NCI-H2196 treated with DMSO at 0.1 percent for 48 hours (cell line): ENCODE data around the gene GOLT1A.
"Not testable (repeated sequence)": the region's sequence is repeated elsewhere in the genome, so short reads cannot be mapped to it uniquely, and the experiment has no call there.

Source experiments
- DNase-seq: peaks from one replicate; lab custom pipeline; 2025; ENCODE audit not compliant: unreplicated experiment; lab: John Stamatoyannopoulos, UW

GOLT1A gene

DNA sequence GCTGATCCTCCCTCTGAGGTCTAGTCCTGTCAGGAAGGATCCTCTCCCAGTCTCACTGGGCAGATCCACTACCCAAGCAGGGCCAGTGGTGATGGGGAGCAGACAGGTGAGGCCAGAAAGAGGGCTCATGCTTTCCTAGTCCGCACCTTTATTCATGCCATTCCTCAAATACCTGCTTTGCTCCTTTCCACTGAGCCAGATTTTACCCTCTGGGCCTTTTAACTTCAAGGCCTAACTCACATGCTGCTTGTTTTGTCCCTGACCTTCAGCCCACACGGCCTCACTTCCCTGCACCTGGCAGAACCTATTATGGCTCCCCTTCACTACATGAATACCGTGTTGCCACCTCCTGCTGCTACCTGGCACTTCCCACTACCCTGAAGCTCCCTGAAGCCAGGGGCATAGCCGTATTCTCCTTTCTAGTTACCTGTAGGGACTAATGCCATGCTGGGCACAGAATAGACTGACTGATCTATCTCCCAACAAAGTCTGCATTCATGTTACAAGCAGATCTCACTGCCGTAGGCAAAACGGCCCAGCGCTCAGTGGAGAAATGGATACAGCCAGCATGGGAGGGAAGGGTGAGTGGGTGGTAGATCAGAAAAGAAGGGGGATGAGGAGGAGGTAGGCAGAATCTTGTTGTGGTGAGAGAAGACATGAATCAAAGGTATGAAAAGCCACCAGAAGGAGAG lies 36.1 kb upstream of the GOLT1A start:
- DNase-seq: no peak

DNA sequence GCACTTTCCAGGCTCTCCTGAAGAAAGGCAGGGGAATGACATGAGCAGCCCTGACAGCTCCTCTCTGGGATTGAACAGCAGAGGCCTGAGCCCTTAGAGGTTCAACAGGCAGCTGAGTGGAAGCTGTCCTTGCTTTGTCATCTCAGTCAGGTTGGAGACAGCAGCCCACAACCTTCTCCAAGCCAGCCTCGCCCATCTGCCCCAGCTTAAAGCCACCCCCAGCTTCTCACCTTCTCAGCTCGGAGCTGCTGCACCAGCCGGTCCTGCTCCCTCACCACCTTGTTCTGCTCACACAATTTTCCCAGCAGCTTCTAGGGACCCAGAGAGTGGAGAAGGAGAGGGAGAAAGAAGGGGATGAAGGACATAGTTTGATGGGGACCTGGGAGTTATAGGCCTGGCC lies 35.2 kb upstream of the GOLT1A start:
- no peak for DNase-seq

DNA sequence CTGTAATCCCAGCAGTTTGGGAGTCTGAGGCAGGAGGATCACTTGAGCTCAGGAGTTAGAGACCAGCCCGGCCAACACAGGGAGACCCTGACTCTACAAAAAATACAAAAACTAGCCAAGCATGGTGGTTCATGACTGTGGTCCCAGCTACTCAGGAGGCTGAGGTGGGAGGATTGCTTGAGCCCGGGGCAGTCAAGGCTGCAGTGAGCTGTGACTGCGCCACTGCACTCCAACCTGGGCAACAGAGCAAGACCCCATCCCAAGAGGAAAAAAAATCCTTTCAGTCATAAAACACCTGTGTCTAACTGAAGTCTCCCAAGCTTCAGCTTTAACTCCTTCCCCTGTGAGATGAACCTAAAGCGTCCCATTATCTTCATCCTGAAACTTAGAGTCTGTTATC lies 33.1 kb upstream of the GOLT1A start:
- no peak for DNase-seq

DNA sequence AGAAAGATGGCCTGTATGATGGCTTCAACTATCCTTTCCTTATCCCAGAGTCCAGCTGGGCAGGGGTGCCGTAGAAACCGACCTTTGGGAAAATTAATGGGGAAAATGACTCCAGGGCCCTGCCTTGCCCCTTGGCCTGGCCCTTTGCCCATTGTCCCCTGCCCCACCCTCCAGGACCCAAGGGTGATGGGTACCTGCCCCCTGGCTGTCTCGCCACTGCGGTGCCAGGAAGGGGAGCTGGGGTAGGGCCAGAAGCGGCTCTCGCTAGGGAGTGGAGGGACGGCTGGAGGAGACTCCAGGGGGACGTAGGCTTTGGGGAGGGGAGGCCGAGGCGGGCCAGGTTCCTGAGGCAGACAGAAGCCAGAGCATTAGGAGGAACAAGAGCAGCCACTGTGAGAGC lies 29.1 kb upstream of the GOLT1A start:
- no peak for DNase-seq

DNA sequence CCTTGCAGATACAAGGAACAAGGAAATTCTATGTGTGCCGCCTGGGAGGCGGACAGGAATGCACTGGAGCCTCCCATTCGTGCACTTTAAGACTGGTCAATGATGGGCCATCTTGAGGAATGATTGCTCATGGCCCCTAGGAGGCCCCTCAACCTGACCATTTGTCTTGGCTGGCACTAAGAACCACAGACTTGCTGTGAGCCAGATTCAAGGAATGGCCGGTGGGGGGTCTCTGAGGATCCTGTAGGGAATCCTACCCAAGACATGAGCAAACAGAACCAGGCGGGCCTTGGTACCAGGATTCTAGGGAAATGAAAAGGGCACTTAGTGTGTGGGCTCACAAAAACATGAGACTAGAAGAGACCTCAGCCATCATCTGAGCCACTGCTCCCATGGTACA lies 28.1 kb upstream of the GOLT1A start:
- DNase-seq: no peak

DNA sequence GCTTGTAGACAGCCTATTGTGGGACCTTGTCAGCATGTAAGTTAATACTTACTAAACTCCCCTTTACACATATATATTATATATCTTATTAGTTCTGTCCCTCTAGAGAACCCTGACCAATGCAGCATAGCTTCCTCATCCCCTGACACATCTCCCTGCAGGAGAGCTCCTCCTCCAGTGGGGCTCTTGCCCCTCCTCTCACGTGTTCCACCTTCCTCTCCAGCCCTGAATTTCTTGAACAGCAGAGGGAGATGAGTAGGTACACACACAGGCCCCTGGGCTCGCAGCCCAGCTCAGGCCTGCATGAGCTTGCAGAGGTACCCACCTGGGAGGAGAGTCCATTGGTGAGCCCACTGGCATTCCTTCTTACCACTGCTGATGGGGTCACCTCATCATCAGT lies 27.3 kb upstream of the GOLT1A start:
- no peak for DNase-seq

DNA sequence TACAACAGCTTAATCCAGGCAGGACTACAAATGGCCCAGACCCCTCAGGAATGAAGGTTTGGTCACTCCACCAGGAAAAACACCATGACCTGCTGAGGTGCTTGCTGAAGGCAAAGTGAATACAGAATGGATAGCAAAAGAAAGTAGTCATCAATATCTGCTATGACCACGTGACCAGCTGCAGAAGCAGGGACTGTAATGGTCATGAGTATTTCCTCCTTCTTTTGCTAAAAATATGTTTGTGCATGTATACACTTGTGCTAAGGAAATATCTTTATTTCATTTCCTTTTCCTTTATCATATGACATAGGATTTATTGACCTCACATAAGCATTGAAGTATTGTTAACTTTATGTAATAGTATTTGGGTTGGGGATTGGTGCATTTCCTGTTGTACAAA lies 26.4 kb upstream of the GOLT1A start:
- no peak for DNase-seq

DNA sequence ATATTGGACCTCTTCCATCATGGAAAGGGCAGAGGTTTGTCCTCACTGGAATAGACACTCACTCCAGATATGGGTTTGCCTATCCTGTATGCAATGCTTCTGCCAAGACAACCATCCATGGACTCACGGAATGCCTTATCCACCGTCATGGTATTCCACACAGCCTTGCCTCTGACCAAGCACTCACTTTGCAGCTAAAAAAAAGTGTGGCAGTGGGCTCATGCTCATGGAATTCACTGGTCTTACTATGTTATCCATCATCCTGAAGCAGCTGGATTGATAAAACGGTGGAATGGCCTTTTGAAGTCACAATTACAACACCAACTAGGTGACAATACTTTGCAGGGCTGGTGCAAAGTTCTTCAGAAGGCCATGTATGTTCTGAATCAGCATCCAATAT lies 25.6 kb upstream of the GOLT1A start:
- not testable (repeated sequence) for DNase-seq

DNA sequence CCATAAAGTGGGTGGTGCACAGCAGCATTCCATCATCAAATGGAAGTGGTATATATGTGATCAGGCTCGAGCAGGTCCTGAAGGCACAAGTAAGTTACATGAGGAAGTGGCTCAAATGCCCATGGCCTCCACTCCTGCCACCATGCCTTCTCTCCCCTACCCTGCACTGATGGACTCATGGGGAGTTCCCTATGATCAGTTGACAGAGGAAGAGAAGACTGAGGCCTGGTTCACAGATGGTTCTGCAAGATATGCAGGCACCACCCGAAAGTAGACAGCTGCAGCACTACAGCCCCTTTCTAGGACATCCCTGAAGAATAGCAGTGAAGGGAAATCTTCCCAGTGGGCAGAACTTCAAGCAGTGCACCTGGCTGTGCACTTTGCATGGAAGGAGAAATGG lies 24.7 kb upstream of the GOLT1A start:
- not testable (repeated sequence) for DNase-seq

DNA sequence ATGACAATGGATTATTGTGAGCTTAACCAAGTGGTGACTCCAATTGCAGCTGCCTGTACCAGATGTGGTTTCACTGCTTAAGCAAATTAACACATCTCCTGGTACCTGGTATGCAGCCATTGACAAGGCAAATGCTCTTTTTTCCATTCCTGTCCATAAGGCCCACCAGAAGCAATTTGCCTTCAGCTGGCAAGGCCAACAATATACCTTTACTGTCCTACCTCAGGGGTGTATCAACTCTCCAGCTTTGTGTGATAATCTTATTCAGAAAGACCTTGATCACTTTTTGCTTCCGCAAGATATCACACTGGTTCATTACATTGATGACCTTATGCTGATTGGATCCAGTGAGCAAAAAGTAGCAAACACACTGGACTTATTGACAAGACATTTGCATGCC lies 23.7 kb upstream of the GOLT1A start:
- not testable (repeated sequence) for DNase-seq

DNA sequence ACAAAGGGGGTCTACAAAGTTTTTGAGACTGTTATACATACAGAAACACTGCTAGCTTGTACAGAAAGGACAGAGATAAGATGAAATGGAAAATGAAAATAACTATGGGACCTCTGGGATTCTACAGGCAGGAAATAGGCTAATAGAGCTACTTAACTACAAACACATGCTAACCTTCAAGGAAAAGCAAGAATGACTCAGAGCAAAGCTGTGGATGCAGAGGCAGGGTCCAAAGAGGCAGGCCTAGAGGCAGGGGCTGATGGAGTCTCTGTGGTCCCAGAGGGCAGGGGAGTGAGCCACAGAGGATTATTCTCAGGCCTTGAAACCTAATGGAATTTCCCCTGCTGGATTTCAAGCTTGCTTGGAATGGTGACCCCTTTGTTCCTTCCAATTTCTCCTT lies 18.7 kb upstream of the GOLT1A start:
- DNase-seq: no peak

DNA sequence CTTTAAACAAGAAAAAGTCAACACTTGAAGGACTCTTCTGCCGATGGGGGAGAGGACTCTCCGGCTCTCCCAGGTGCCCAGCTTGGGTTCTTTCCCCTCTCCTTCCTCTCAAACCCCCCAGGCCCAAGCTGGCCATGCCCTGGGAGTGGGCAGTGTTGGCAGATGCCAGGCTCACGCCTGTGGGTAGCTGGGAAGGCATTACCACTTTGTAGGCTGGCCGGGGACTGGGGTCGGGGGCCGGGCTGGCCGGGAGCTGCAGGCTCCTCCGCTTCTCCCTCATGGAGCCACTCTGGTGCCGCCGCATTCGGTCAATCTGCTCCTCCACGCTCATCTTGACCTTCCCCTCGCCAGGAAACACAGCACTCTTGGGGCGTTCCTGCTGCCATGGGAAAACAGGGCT lies 16.4 kb upstream of the GOLT1A start:
- DNase-seq: no peak

DNA sequence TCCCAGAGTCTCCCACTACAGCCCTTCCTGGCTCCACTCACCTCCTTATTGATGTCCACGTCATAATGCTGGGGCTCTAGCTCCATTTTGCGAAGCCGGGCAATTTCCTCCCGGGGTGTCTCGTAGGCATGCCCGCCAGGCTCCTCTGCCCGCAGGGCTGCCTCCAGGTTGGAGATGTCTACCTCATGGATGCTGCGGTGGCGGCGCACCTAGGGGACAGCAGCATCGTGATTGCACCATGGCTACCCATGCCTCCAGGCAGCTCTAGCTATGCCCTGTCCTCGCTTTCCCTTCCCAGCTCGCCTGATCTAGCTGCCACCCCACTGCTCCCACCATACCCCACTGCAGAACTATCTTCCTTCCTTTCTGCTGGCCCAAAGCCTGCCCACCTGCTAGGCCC lies 15.1 kb upstream of the GOLT1A start:
- DNase-seq: no peak

DNA sequence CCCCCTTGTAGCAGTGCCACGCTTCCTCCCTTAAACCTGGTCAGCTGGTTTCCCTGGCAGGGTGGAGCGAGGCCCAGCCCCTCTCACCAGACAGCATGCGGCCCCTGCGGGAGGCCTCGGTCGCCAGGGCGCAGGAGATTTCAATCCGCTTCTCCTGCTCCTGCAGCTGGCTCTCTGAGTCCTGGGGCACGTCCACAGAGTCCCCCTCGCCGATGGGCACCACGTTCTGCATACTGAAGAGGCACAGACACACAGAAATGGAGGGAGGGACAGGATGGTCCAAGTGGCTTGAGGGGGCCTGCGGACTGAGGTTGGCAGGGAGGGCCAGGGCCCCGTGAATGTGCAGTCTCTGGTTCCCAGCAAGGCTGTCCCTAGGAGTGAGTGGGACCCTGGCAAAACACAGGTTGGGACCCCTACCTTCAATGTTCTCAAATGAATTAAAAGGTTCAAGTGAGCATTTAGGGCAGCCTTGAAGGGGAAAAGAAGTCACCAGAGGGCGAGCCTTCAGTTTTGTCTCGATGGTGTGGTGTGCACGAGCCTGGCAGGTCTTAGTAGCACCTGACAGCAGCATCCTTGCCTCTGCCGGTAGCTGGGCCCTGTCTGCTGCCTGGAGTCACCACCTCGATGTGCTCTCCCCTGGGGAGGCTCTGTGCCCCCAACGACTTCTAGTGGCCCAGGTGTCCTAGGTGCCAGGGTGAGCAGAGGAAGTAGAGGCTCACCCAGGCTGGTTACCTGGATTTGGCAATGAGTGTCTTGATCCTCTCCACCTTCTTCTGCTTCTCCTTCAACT lies 14.4 kb upstream of the GOLT1A start:
- DNase-seq: no peak

DNA sequence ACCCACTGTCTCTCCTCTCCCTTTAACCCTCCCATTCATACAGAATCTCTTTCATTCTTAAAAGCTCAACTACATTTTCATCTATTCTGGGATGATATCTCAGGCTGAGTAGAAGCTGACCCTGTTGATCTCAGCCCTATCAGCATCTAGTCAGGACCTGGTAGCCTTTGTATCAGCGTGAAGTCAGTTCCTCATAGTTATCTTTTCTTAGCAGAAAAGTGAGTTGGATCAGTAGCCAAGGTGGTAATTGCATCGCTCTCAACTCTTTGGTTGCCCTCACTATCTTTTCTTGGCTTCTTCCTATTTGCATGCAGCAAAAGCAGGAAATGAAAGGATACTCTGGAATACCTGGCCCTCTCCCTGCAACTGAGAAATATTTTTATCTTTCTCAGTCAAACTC lies 13.6 kb upstream of the GOLT1A start:
- DNase-seq: no peak

DNA sequence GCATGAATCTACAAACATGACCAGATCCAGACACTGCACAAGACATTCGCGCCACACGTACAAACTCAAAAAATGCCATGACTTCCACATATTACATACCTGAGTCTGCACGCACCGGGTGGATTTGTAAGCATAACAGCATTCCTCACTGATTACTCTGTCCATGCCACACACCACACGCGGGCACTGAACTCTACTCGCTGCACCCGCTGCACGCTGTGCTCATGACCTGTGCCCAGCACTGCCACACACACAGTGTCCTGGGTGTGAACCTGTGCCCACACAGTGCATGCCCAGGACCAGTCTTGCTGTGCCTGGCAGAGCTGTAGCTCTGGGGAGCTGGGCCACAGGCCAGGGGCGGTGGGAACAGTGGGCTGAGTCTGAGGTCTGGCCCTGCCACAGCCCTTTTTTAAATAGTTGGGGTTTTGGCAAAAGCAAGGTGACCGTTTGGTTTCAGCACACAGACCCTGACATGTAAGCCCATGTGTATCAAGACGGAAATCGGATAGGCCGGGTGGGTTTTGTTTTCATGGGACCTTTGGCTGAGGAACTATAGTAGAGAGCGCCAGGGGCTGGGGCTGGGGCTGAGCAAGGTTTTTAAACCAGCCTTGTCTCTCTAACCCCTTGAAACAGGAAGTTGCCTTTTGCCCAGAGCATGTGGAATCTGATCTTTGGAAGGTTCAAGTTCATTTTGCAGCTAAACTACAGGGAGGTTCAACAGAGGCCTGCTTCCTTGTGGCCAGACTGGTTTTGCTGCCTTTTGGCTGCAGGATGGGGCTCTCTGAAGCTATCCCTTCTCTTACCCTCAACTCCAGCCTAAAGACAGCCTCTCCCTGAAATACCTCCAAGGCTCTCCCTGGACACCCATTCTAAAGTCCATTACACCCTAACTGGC lies 12.3 kb upstream of the GOLT1A start:
- no peak for DNase-seq

DNA sequence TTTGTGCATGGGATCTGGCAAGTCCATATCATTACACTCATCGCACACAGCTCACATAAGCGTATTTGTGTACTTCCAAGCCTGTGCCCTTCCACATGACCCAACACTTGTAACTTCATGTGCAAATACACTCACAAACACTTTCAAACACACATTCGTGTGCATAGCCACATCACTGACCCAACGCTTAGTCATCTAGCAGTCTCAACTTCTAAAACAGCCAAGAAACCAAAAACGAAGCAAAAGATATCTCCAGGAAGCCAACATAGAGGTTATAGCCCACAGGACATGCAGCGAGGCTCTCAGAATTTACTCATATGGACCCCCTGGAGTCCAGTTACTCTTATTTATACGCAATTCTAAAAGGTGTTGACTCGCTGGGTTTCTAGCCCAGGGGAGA lies 10.9 kb upstream of the GOLT1A start:
- no peak for DNase-seq

DNA sequence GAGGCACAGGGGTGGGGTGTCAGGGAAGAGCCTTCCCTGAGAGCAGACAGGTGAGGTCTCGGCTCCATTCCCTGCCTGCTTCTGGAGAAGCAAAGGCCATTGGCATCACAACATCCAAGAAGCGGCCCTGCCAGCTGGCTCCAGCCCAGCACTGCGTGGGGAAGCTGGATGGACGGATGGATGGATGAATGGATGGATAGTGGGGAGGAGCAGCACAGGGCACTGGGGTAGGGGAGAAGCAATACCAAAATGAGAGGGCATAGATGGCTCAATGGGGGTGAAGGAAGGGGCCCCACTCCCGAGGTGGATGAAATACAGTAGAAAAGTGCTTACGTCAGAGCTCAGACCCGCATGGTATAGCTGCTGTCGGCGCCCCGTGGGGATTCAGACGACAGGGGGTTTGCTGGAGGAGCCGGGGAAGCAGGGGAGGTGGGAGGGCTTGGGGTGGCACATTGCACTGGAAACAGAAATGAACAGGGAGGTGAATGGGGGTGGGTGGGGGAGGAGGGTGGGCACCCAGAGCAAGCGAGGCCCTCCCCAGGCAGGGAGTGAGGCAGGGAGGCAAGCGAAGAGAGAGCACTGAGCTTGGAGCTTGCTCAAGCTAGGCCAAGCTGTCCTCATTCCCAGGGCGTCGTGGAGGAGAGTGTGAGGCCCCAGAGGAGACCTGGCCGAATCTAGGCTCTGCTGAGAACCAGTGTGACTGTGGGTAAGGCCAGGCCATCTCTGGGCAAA lies 9.5 kb upstream of the GOLT1A start:
- DNase-seq: no peak

DNA sequence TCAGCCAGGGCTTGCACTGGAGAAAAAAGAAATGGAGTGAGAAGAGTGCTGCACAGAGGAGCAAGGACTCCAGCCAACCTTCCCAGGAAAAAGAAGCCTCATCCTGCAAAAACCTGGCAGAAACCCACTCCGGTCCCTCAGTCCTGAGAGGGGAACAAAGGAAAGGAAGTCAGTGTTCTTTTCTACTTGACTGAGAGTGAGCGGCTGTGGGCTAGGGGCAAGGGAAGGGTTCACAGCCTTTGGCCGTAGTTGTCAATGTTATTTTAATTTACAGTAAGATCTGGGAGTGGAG lies 8.9 kb upstream of the GOLT1A start:
- no peak for DNase-seq

DNA sequence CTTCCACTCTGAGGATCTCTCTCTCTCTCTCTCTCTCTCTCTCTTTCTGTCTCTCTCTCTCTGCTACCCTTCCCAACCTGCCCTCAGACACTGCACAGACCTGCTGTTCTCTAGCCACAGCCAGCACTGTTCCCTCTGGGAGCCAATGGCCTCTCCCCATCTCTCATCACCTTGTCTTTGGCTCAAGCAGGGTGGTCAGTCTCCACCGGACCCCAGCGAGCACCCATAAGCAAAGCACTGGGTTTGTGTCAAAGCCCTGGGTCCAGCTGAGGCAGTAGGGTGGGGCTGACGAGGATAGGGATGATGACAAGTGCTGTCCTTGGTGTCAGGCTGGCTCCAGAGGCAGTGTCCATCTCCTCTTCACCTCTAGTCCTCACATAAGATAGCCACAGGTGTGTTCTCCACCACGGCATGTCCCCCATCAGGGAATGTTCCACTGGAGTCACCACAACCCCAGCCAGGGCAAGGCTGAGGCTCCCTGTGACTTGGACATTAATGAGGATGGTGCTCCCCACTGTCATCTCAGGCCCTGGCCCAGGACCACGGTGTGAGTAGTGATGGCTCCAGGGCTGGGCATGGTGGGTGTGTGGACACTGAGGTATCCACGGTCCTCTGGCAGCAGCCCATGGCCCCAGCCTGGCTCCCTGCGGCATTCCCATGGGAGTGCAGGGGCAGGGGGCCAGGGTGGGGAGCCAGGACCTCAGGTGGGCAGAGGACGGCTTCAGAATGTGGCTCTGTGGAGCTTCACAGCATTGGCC lies 8.4 kb upstream of the GOLT1A start:
- no peak for DNase-seq

DNA sequence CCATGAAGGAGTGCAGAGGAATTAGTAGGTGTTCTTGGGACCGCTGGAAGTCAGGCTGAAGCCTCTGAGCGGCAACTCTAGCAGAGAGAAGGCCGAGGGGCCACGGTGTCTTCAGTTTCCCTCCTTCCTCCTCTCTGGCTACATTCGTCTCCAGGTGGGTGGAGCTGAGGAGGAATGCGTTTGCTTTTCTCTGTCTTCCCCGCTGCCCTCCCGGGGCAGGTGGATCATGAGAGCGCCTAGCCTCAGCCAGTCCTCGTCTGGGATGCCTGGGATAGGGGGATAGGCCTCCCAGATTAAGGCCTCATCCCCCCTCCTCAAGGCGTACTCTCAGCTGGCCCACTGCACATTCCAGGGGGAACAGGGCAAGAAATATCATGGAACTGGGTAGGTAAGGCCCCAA lies 7.5 kb upstream of the GOLT1A start:
- DNase-seq: no peak
